NCI-H1694 (cell line): ENCODE measurements around the gene BLMH.
"Not testable (repeated sequence)": the region's sequence is repeated elsewhere in the genome, so short reads cannot be mapped to it uniquely, and the experiment has no call there.

Source experiments
- DNase-seq: peaks from one replicate; lab custom pipeline; 2025; lab: John Stamatoyannopoulos, UW

BLMH gene

DNA sequence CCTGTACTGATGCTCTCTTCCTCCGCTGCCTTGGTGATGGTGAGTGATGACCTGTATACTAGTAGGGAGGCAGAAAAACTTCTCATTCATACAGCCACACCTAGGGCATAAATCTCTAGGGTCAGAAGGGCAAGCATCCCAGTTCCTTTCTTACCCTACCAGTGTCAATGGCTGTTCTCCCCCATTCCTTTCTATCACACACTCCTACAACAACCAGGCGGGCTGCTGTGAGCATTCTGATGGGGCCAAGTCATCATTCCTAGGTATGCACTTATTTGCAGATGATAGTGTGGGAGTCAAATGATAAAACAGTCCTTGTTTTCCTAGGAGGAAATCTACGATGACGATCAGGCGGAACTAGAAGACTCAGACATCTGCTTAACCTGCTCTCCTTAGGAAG is 42.3 kb downstream of the BLMH start:
- no peak for DNase-seq

DNA sequence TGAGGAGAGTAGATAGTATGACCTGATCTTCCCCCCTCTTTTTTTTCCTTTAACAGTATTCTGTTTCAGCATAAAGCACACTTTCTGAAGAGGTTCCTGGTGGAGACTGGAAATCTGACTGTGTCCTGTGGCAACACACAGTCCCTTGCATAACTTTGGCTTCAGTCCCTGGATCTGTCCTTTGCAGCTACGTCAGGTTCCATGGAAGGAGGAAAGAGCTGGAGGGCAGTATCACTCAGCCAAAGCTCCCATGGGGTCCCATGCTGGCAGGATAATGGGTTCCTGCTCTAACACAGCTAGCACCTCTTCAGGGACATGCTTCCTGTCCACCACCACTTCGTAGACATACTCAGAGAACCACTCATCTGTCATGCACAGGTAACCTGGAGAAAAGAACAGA is 43.0 kb downstream of the BLMH start:
- no peak for DNase-seq

DNA sequence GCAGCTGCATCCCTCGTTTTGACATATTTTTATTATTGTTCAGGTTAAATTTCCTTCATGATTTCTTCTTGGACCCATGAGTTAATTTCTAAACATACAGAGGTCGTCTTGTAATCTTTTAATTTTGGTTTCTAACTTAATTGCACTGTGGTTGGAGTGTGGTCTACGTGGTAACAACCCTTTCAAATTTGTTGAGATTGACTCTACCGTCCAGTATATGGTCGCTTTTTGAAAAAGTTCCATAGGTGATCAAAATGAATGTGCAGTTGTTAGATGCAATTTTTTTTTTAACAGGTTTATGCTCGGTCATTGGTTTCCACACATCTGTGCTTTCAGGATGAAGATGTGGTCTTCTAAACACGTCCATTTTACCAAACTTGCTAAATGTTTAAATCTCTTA is 45.3 kb downstream of the BLMH start:
- DNase-seq: no peak

DNA sequence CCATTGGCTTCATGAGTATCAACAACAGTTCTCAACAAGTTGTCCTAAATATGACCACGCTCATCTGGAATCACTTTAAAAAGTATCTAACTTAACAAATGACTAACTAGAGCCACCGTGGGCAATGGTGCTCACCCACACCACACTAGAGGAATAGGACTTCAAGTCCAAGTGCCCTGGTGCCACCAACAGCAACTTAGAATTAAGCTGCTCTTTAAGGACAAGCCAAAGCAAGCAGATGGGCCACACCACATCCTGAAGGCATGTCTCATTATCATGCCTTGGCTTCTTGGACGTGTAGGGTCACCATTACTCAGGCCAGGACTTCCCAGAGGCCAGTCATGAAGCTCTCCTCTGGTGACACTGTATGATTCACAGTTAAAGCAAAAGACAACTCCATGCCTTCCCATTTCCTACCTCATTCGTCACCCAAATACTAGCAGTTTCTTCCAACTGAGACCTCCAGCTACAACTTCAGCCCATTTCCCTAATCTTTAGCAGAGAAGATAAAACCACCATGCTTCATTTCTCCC is 46.8 kb downstream of the BLMH start:
- DNase-seq: no peak

DNA sequence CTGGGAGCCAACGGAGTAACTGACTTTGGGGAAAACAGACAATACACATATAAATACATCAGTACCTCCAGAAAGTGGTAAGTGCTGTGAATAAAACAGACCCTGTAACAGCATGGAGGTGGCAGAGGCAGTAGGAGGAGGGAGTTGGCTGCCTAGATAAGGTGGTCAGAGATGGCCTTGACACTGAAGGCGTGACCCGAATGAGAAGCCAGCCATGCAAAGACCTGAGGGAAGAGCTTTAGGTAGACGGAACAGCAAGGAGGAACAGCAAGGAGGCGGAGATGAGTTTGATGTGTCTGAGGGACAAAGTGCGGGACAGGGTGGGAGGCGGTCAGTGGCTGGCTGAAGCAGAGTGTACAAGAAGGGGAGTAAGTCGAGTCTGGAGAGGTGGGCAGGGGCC is 48.2 kb downstream of the BLMH start:
- no peak for DNase-seq

DNA sequence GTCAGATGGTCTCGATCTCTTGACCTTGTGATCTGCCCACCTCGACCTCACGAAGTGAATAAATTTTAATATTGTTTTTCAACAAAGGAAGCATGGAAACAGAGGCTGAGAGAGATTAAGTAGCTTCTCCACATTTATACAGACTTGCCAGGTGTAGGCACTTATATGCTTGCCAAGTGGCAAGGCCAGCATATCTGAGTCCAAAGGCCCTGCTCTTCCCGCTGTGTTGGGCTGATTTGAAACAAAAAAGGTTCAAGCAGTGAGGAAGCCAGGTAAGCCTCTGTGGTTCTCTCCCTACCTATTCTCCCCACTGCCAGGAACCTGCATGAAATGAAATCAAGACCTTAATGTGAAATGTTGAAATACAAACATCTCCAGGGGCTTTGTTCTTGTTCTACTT is 48.7 kb downstream of the BLMH start:
- no peak for DNase-seq

DNA sequence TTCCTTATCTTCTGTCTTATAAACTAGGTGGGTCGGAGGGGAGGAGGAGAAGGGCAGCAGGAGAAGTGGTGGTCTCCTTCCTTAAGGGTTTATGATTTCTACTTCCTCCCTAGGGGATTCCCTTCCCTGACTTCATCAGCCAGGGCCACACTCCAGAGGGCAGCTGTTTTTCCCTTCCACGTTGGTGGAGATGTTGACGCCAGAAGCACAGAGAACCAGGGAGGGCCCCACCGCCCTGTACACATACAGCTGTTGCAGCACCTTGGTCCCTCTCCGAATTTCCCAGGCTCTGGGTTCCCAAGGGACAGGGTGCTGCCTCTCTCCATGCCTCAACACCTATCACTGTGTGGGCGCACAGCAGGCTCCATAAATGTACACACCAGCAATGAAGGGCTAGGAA is 50.7 kb downstream of the BLMH start:
- DNase-seq: no peak

DNA sequence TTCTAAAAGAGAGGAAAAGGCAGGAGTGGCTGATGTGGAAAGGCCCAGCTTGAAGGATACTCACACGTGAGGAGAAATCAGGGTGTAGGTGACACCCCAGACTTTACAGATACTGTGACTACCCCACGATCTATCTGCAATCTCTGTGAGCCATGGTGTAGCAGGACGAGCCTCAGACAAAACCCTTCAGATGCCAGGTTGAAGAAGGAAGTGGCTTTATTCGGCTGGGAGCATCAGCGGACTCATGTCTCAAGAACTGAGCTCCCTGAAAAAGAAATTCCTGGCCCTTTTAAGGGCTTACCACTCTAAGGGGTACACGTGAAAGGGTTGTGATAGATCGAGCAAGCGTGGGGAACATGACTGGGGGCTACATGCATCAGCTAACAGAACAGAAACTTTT is 51.6 kb downstream of the BLMH start:
- no peak for DNase-seq

DNA sequence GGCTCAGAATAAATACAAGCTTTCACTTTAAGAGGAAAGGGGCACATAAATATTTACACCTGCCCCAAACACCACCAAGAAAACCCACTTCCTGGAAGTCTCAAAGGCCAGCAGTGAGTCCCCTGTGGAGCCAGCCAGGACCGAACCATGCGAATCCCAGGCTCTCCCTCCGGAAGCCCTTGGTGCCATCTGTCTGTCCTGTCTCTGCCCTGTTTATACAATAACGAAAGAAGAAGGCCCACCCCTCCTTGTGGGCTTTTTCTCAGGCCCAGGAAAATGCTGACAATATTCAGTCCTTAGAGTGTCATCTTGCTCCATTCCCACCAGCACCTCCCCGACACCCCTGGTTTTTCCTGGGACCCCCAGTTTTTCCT is 52.7 kb downstream of the BLMH start:
- DNase-seq: no peak

DNA sequence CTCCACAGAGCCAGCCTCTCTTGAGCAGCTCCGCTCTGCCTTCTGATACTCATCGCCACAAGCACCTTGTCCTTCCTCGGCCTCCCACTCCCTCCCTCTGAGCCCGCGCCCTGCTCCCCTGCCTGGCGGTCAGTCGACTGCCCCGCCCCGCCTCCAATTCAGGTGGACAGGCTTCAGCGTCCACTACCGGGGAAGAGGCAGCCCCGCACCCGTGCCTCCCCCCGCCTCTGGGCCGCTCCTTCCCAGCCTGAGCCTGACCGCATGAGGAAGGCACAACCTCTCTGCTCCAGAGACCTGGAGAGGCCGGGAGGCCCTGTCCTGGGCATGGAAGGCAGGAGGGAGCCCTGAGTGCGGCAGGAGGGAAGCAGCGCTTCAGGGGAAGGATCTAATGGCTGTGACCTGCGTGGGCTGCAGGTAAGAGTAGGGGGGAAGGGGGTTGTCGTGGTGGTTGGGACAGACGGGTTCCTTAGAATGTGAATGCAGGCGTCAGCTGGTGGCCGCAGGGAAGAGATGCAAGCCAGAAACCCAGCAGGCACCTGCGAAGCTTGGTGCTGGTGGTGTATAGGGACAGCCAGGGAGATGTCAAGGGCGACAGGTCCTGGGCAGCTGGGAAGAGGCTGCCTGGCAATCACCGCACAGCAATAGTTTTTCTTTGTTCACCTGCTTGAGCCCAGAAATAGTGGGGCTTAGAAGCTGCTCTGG is 53.2 kb downstream of the BLMH start:
- DNase-seq: no peak

DNA sequence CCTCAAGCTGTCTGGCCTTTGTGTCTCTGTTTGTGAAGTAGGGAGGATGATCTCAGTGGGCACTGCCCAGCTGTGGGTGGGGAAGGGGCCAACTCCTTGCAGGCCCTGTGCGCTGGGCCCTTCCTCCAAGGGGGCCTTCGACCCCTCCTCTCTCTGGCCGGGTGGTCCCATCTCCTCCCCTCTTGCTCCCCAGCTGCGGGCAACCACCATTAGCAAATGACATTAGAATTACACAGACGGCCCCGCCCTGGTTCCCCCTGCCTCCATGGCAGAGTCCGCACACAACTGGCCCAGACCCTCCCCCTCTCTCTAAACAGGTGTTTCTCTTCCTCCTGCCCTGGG is 53.8 kb downstream of the BLMH start:
- DNase-seq: no peak

DNA sequence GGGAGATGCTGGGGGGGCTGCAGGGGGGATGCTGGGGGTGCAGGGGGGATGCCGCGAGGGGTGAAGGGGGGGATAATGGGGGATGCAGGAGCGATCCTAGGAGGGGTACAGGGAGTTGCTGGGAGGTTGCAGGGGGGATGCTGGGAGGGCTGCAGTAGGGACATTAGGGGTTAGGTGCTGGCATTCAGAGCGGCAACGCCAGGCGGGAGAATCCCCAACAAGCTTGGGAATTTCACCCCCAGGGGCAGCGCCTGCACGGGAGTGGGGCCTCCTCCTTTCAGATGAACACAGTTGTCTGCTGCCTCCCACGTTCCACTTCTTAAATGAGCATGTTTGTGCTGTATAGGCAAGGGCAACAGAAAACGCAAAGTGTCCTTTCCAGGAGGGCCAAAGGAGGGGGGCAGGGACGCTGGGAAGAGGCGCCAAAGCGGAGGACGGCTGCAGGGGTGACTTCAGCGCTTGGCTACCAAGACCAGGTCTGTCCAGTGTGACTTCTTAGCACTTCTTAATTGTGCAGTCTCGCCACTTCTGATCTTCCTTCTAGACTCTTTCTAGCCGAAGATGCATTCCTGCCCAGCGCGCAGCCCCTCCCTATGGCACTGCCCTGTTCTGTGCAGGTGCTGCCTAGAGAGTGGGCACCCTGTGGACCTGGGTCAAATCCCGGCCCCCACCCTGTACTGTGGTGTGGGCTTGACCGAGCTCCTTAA is 54.3 kb downstream of the BLMH start:
- no peak for DNase-seq

DNA sequence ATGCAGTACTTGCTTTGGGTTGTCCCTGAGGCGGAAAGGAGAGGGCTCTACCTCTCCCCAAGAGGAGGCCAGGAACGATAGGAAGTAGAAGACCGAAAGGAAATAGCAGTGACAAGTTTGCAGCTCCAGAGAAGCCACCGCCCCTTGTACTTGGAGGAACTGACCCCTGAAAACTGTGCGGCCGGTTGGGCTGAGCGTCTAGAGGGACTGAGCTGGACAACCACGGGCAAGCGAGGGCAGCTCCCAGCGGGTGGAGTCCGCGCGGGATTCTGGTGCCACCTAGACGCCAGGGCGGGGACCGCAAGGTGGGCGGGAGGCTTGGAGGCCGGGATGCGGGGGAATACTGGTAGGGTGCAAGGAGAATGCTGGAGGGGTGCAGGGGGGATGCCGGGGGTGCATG is 55.0 kb downstream of the BLMH start:
- no peak for DNase-seq

DNA sequence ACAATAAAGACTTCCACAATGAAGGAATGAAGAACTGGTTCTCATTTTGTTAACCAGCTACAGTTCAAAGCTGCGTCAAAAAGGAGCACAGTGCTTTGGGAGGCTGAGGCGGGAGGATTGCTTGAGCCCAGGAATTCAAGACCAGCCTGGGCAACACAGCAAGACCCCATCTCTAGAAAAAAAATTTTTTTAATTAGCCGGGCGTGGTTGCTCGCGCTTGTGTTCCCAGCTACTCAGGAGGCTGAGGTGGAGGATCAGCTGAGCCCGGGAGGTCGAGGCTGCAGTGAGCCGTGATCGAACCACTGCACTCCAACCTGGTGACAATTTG is 55.5 kb downstream of the BLMH start:
- no peak for DNase-seq

DNA sequence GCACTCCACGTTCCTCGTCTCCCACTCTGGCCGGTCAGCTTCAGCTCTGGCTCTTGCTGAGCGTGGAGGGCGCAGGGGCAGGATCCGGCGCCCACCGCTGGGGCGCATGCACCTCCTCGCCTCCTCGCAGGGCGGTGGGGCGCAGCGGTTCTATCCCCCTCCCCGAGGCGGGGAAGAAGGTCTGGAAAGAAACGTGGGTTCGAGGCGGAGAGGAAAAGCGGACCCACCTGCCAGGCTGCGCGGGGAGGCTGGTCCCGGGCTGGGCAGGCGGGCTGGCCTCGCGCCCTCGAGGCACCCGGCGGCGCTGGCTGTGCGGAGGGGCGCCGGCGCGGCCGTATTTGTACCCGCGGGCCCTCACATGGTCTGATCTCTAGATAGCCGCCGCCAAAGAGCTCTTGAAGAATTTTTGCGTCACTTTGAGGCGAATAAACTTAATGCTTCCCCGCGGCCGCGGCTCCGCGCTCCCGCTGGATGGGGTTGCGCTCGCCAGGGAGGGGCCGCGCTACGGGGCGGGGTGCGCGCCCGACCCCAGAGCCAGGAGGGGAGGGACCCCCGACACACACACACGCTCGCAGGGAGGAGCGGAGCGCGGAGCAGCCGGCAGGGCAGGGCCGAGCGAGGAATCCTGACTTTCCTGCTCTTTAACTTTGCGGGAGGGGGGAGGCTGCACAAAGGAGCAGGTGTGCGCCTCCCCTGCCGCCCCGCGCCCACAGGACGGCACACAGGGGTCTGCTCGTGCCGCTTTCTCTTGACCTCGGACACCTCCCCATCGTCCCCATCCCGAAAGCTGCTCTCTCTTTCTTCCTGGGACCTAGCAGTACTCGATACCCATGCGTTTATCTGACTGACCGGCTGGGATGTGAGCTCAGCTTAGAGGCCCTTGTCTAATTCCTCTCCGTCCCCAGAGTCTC is 56.1 kb downstream of the BLMH start, which contains the start of gene SLC6A4:
Gene SLC6A4, minus strand, starts transcription at position 312 of the 911 bp plus-strand sequence. CDS start 13,739 bp downstream, outside the sequence.
- no peak for DNase-seq

DNA sequence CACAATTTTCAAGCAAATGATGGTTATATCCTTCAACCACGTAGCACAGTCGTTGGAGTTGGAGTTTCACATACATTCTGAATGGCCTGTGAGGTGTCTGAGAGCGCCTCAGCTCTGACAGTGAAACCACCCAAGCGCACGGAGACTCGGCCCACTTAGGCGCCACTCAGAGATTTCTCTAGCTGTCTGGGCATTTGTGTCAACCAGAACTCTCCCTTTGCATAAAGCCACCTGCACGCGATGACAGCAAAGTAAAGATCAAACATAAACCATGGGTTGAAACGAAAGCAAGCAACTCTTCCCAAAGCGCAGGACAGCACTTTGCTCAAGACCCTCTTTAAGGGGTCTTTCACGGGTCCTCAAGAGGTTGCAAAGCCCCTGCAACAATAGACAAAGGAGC is 56.8 kb downstream of the BLMH start:
- DNase-seq: no peak

DNA sequence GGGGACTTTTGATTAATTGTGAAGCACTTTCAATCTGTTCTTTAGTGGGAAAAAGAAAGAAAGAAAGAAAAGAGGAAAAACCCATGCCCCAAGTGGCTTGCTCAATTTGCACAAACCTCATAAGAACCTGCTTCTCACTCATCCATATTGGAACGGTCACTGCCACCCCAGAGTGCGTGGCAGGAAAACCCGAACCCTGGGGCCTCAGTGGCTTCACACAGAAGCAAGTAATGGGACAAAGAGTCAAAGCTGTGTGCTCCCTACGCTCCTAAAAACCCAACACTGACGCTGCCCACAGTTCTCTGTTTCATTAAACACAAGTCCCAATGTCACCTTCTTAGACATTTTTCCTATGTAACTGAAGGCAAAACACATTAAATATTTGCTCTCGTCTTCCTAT is 57.4 kb downstream of the BLMH start:
- DNase-seq: no peak

DNA sequence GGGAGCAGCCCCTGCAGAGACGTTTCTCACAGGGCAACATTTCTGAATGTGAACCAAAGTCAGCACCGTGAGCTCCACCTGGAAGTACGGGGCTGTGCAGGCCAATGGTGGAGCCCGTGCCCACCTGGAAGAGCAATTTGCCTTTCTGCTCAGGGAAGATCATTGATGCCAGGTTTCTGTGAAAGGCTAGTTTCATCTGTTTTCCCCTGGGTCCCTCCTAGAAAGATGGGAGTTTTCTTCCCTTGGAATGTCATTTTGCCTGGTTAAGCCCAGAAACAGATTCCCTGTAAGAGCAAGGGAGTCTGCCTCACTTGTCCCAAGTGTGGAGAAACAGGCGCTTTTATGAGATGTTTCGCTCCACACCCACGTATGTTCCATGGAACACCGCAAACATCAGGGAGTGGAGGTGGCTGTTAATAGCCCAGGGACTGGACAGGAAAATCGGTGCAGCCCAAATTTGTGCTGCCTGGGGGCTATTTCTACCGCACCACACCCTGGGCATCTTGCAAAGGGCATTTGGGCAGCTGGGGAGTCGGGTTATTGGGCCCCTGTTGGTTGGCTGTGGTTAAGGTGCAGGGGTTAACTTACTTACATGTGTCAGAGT is 58.8 kb downstream of the BLMH start:
- DNase-seq: no peak

DNA sequence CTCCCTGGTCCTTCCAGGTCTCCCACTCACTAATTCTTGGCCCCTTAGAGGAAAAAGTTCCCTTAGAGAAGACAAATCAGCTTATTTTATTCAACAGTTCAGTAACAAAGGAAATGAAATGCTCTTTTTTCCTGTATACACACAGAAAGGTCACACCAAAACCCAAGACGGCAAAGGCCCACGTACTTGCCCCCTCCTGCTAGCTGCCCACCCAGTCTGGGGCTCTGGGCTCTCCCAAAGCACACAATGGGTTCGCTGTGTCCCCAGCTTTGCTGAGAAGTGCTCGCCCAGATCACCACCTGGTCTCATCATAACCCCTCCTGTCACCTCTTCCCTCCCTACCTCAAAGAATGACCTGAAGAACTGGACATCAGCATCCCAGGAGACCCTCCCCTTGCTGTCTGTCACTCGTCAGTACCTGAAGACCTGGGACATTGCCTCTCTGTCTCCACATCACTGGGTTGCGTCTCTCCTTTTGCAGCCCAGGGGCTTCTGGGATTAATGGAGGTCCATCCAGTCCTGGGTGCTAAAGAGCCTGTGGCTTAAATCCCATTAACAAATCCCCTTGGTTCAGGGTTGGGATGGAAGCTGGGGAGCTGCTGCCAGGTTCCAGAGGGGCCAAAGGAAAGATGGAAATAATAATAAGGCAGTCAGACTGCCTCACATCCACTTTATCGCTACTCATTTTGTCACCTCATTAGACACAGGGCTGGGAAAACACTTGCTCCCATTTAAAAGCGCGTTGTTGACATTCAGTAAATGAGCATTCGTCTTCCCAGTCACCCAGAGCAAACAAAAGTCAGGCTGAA is 59.5 kb downstream of the BLMH start:
- DNase-seq: no peak

DNA sequence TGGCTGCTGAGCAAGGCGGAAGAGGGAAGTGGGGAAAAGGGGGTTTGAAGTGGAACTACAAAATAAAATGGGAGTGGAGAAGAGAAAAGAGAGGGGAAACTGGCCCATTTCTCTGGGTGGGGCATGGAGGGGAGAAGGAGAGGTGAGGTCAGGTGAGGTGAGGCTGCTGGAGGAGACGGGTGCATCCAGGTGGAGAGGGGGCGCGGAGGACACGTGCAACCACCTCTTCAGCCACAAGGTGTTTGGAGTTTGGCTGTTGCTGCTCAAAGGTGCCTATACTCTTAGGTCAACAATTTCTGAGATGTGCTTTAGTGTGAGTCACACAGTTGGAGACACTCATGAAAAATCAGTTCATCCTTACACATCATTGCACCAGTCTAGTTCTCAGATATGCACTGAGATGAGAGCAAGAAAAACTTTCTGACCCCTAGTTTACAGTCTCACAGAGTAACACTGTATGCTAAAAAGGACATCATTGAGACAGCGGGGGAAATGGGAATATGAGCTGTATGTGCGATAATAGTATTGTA is 61.1 kb downstream of the BLMH start:
- no peak for DNase-seq

DNA sequence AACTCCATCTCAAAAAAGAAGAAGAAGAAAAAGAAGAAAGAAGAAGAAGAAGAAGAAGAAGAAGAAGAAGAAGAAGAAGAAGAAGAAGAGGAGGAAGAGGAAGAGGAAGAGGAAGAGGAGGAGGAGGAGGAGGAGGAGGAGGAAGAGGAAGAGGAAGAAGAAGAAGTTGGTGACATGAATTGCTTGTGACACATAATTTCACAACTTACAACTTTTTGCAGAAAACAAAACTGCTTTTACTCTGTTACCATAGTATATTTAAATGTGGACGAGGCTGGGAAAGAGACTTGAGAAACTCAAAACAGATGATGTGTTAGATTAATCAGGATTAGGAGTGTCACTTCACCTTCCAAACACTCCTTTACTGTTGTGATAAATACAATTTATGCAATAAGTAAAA is 61.7 kb downstream of the BLMH start:
- DNase-seq: not testable (repeated sequence)
